ENCODE measurements around the gene LAMTOR1.

The LAMTOR1 gene

GRCh38 chr11:72080326-72081183 is 22.5 kb downstream of the LAMTOR1 start, which contains the start of the genes LRRC51 and NUMA1:
Gene LRRC51, plus strand, starts transcription at chr11:72080850. Its CDS starts 8,234 bp downstream, at chr11:72089084.
Gene NUMA1, minus strand, starts transcription at chr11:72080542. Its CDS starts 44,599 bp downstream, at chr11:72035943.
- DNase-seq = peak; percentile 100

- DNase-seq = no peak
These were observed 23.2 kb downstream of the LAMTOR1 start for GRCh38 chr11:72079819-72080325.

DNA sequence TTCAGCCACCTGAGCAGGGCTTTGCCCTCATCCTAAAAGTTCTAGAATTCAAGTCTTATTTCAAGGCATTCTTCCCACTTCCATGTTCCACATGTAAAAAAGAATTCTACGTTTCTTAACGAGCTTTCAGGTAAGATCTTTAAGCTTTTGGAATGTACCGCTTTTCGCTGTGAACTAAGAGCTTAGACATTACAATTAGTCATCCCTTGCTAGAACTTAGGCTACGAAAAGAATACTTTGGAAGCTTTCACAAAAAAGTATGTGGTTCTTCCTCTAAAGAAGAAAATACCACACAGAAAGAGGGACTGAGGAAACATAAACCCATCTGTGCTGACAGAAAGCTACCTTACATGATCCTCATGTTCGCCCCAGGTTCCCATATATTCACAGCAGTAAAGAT is 24.6 kb downstream of the LAMTOR1 start:
- DNase-seq = no peak

DNA sequence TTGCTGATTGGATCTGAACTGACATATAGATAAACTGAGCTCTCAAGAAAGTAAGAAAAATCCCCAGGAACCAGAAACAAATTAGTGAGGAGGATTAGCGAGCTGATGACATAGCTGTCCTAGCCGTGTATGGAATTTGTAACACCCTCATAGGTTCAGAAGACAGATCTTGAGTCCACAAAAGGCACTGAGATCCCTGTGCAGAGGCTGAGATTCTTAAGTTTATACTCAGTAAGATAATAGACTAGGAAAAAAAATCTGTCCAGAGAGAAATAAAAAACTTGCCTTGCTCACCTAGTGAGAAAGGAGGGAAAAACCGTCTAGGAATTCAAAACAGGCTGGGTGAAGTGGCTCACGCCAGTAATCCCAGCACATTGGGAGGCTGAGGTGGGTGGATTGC is 27.3 kb downstream of the LAMTOR1 start:
- no peak for DNase-seq

- no peak for DNase-seq
These were observed 28.0 kb downstream of the LAMTOR1 start for GRCh38 chr11:72075109-72075508.

GRCh38 chr11:72072348-72072747 is 30.7 kb downstream of the LAMTOR1 start:
- no peak for DNase-seq

- no peak for DNase-seq
These were observed 32.6 kb downstream of the LAMTOR1 start for GRCh38 chr11:72070491-72070890.

GRCh38 chr11:72069787-72070251 is 33.3 kb downstream of the LAMTOR1 start:
- DNase-seq = no peak

DNA sequence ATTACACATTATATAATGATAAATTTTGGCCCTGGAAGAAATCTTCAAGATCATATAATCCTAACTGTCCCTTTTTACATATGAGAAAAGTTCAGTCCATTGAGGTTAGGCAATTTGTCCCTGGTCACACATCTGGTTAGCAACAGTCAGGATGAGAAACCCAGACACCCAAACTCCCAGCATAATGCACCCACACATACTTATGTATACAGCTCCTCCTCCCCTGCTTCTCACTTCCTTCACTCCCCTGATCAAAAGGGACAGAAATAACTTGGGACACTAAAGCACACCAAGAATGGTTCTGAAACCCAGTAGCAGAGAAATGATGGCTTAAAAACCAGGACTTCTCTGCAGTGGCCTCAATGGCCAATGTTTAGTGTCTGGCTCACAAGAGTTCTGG is 33.9 kb downstream of the LAMTOR1 start:
- DNase-seq = no peak

GRCh38 chr11:72067676-72068075 is 35.4 kb downstream of the LAMTOR1 start:
- no peak for DNase-seq

DNA sequence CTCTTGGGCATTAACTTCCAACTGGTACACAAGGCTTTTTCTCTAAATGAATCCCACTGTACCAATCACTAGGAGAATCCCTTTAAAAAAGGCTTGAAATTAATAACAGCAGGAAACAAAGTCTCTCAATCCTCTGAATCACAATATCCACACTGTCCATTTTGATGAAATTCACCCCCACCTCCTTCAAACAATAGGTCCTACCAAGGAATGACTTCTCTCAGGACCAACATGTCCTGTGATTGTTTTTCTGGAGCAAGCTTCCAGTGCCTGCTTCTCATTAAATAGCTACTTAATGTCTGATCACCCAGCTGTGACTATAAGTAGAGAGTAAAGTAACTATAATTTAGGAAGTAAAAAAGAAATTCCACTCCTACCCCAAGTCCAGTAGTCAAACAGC is 35.8 kb downstream of the LAMTOR1 start:
- no peak for DNase-seq

DNA sequence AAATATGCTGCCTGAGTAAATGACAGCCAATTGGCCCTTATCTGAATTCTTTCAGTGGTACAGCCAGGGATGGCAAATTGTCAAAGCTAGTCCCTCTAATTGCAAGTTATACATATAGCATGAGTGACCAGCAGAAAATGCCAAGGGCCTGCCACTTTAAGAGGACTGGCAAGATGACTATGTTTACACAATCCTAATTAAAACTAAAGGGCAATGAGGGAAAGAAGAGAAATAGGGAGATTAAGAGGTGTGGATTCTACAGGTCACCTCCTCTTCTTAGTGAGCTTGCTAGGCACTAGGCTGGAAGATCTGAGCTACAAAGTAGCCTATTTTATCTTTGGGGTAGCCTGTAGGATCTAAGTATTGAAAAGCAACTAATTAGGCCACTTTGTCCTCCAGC is 36.2 kb downstream of the LAMTOR1 start:
- no peak for DNase-seq

DNA sequence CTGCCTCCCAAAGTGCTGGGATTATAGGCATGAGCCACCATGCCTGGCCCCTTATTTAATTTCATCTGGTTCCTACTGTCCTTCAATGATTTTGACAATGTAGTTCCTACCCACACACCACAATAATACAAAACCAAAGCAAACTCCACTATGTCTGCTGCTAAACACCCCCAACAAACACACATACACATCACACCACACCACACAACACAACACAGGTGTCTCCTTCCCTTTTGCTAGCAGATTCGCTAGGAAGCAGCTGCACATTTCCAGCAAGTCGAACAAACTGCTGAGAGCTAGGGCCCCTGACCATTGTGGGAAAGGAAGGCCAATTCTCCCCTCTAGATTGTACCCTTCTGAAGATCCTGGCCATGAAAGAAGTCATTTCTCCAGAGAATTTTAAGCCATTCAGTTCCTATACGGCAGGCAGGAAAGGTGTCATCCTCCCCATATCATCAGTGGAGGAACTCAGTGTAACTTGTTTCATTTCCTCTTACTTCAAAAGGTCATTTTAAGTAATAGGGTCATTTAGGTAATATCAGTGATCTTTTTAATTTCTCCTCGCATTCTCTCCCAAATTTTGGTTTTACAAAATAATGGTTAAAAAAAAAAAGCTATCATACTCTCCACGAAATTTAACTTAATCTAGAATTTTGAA is 41.2 kb downstream of the LAMTOR1 start:
- DNase-seq = no peak

DNA sequence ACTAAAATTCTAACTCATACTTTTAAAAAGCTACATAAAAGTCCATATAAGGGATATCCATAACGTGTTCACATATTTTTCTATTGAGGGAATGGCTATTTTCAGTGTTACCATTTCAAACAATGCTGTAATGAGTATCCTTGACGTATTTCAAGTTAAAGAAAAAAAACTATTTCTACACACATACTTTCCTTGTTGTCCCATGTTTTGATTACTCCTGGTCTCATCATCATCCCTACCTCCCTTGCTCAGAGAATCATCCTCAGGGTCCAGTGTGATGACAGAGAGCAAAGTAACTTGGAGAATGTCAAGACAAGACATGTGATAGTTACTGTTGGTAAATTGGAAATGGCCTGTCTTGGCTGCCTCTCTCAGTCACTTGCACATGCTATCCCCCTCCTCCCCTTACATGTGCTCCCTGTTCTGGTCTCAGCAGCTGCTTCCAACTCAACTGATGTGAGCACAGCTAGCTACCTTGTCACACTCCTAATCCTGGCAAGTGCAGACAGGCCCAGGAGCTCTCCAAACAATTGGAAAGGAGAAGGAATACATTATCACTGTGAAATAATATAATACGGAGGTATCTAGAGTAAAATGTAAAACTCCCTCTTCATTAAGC is 44.6 kb downstream of the LAMTOR1 start:
- DNase-seq = peak; percentile 61

DNA sequence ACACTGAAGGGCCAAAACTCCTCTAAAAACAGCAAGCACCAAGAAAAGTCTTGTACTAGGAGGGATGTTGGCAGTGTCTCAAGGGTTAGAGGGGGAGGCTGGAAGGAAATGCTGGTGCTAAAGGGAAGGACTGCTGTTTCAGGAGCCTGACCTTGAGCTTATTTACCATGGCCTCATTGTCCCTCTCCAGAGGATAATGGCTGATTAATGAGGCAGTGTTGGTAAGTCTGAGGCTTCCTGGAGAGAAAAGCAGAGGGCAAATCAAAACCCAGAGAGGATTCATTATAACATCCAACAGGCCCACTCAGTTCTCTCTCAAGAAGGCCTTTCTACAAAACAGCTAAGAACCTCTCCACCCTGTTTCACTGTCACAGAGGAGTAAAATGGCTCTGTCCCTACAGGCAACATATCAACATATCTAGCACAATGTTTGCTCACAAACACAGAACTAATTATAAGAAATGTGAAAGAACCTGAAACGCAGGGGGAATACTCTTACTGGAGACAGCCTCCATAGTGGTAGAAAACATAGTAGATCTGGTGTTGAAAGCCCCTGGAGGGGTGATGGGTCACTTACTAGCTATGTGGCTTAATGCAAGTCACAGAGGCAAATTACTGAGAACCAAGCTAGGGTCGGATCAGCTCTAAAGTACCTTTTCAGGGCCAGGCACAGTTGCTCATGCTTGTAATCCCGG is 54.2 kb downstream of the LAMTOR1 start:
- DNase-seq = no peak
